Measurements from ENCODE around the gene SPRR2F. TPM values are rescaled to one million over a fixed set of nuclear protein-coding genes. Genes with fewer than 3 reads are reported as not detected.
A peak's percentile ranks its signal among the peaks of the same experiment; 100 is the strongest.
"Not testable (repeated sequence)": the region's sequence is repeated elsewhere in the genome, so short reads cannot be mapped to it uniquely, and the experiment has no call there.

SPRR2F gene
- total and polyA plus RNA-seq, 10 of the 15 experiments (the other 5 are each of a cell fraction or from before 2014, with no cell fraction given), result 0.18 to 0.27 TPM; not detected in 8

DNA sequence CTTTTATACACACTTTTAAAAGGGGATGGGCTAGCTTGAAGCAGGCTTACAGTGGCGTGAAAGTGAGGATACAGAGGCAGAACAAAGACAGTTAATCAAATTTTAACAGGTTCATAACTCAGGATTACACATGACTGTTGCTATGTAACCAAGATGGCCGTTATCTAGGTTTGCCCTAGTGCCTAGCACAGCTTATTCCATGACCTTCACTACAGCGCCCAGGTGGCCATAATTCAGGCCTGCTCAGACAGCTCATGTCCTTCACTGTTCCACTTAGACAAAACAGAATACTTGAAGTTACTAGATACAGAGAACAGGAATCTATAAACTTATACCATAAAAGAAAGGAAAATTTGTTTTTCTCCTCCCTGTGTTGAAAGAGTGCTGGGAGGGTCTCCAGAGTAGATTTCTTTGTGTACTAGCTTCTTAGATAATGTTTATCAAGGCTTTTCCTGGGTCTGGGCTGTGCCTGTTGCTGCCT lies 6.2 kb upstream of the SPRR2F start:
- no peak overlapping the region for H3K4me3 ChIP-seq
- in situ Hi-C loops (cut with MboI), result no loop called here
- ChIA-PET POLR2A (no interaction called here), RAD21 (ENCODE audit: unreplicated experiment) (interaction anchor here (1.0 kb wide), 1 partner anchor 12 kb away, joined by 3 read pairs; no protein-coding TSS in a partner anchor), SMC1A (ENCODE audit: uncharacterized antibody, unreplicated experiment) (interaction anchor here (1.0 to 1.4 kb wide), 4 partner anchors 25 to 75 kb away, joined by 3 to 4 read pairs (median 3); no protein-coding TSS in a partner anchor), CTCF (interaction anchor here (0.7 to 1.1 kb wide), 3 partner anchors 20 to 158 kb away, joined by 3 read pairs; no protein-coding TSS in a partner anchor)
- no peaks in the 10 kb centered on the region for H4K20me1 ChIP-seq (ENCODE audit: control insufficient read depth, insufficient read depth)
- DNase-seq (ENCODE audit: low read depth, low spot score), result no peak
- TF ChIP-seq CBX5 (IDR thresholded peaks at IDR 0.05; ENCODE audit: low read depth), result no peak
- TF ChIP-seq, protein P1, sequence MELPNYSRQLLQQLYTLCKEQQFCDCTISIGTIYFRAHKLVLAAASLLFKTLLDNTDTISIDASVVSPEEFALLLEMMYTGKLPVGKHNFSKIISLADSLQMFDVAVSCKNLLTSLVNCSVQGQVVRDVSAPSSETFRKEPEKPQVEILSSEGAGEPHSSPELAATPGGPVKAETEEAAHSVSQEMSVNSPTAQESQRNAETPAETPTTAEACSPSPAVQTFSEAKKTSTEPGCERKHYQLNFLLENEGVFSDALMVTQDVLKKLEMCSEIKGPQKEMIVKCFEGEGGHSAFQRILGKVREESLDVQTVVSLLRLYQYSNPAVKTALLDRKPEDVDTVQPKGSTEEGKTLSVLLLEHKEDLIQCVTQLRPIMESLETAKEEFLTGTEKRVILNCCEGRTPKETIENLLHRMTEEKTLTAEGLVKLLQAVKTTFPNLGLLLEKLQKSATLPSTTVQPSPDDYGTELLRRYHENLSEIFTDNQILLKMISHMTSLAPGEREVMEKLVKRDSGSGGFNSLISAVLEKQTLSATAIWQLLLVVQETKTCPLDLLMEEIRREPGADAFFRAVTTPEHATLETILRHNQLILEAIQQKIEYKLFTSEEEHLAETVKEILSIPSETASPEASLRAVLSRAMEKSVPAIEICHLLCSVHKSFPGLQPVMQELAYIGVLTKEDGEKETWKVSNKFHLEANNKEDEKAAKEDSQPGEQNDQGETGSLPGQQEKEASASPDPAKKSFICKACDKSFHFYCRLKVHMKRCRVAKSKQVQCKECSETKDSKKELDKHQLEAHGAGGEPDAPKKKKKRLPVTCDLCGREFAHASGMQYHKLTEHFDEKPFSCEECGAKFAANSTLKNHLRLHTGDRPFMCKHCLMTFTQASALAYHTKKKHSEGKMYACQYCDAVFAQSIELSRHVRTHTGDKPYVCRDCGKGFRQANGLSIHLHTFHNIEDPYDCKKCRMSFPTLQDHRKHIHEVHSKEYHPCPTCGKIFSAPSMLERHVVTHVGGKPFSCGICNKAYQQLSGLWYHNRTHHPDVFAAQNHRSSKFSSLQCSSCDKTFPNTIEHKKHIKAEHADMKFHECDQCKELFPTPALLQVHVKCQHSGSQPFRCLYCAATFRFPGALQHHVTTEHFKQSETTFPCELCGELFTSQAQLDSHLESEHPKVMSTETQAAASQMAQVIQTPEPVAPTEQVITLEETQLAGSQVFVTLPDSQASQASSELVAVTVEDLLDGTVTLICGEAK (IDR thresholded peaks at IDR 0.05; ENCODE audit: borderline replicate concordance), result no peak
- intact Hi-C loops (cut with micrococcal nuclease; ENCODE audit: unreplicated experiment), result no loop called here
- BruUV-seq (replicated peaks), result no TSS peak
- H3K27ac ChIP-seq (ENCODE audit: control insufficient read depth, insufficient read depth), result no peak overlapping the region
- no peaks in the 10 kb centered on the region for H3K79me2 ChIP-seq (ENCODE audit: control insufficient read depth, insufficient read depth, low read length)
- peak; percentile 64 for FAIRE-seq
- no peak overlapping the region for H2AFZ ChIP-seq (ENCODE audit: control insufficient read depth, low read depth, low read length)
- no peaks in the 10 kb centered on the region for H3K36me3 ChIP-seq (ENCODE audit: control insufficient read depth in 2 of 2, insufficient read depth in 2 of 2, low read length in 1 of 2)
- no peak for ATAC-seq
- no peaks in the 10 kb centered on the region; the same call in 2 of the 3 replicates for H3K9me3 ChIP-seq (replicated peaks; ENCODE audit: control insufficient read depth, insufficient read depth, low read length)
- WGBS (ENCODE audit: insufficient coverage, insufficient replicate concordance, low lambda C conversion rate, missing lambda C conversion rate), result 2% methylated on average over 3 of the region's 3 CpGs
- H3K4me2 ChIP-seq (ENCODE audit: control insufficient read depth, insufficient read depth), result no peak overlapping the region
- H3K9ac ChIP-seq (ENCODE audit: control insufficient read depth, insufficient read depth, low read length), result no peak overlapping the region
- no peaks in the 10 kb centered on the region for H3K4me1 ChIP-seq (ENCODE audit: control insufficient read depth, insufficient read depth, low read length)
- no peaks in the 10 kb centered on the region for H3K27me3 ChIP-seq (replicated peaks in 1 of 2; ENCODE audit: control insufficient read depth in 2 of 2, insufficient read depth in 2 of 2, low read length in 1 of 2)

- H3K79me2 ChIP-seq (ENCODE audit: control insufficient read depth, insufficient read depth, low read length); H3K9ac ChIP-seq (ENCODE audit: control insufficient read depth, insufficient read depth, low read length); H3K4me1 ChIP-seq (ENCODE audit: control insufficient read depth, insufficient read depth, low read length); BruUV-seq (replicated peaks); H3K27ac ChIP-seq (ENCODE audit: control insufficient read depth, insufficient read depth); intact Hi-C loops (cut with micrococcal nuclease; ENCODE audit: unreplicated experiment); H3K4me3 ChIP-seq; H3K4me2 ChIP-seq (ENCODE audit: control insufficient read depth, insufficient read depth); H2AFZ ChIP-seq (ENCODE audit: control insufficient read depth, low read depth, low read length); in situ Hi-C loops (cut with MboI); RAD21 ChIA-PET (ENCODE audit: unreplicated experiment); H3K27me3 ChIP-seq (replicated peaks in 1 of 2; ENCODE audit: control insufficient read depth in 2 of 2, insufficient read depth in 2 of 2, low read length in 1 of 2); H4K20me1 ChIP-seq (ENCODE audit: control insufficient read depth, insufficient read depth); DNase-seq (ENCODE audit: low read depth, low spot score); H3K9me3 ChIP-seq (replicated peaks; ENCODE audit: control insufficient read depth, insufficient read depth, low read length); CTCF ChIA-PET; ATAC-seq; FAIRE-seq; H3K36me3 ChIP-seq (ENCODE audit: control insufficient read depth in 2 of 2, insufficient read depth in 2 of 2, low read length in 1 of 2): not testable (repeated sequence)
- SMC1A ChIA-PET (ENCODE audit: uncharacterized antibody, unreplicated experiment), result interaction anchor here (1.2 kb wide), 1 partner anchor 23 kb away, joined by 3 read pairs; no protein-coding TSS in a partner anchor
- POLR2A ChIA-PET, result interaction anchor here (0.6 to 1.1 kb wide), 2 partner anchors 14 to 447 kb away, joined by 3 read pairs; no protein-coding TSS in a partner anchor
Observed at GRCh38 chr1:153115264-153115663, 1.9 kb upstream of the SPRR2F start.

GRCh38 chr1:153112454-153112853 lies 862 bp downstream of the SPRR2F start:
- SMC1A ChIA-PET (ENCODE audit: uncharacterized antibody, unreplicated experiment); H3K79me2 ChIP-seq (ENCODE audit: control insufficient read depth, insufficient read depth, low read length); H3K9me3 ChIP-seq (replicated peaks; ENCODE audit: control insufficient read depth, insufficient read depth, low read length); H3K4me2 ChIP-seq (ENCODE audit: control insufficient read depth, insufficient read depth); in situ Hi-C loops (cut with MboI); FAIRE-seq; ATAC-seq; H4K20me1 ChIP-seq (ENCODE audit: control insufficient read depth, insufficient read depth); intact Hi-C loops (cut with micrococcal nuclease; ENCODE audit: unreplicated experiment); H3K4me1 ChIP-seq (ENCODE audit: control insufficient read depth, insufficient read depth, low read length); H3K27me3 ChIP-seq (replicated peaks in 1 of 2; ENCODE audit: control insufficient read depth in 2 of 2, insufficient read depth in 2 of 2, low read length in 1 of 2); BruUV-seq (replicated peaks); RAD21 ChIA-PET (ENCODE audit: unreplicated experiment); CTCF ChIA-PET; H3K36me3 ChIP-seq (ENCODE audit: control insufficient read depth in 2 of 2, insufficient read depth in 2 of 2, low read length in 1 of 2); H3K4me3 ChIP-seq; H3K9ac ChIP-seq (ENCODE audit: control insufficient read depth, insufficient read depth, low read length); H2AFZ ChIP-seq (ENCODE audit: control insufficient read depth, low read depth, low read length); DNase-seq (ENCODE audit: low read depth, low spot score); H3K27ac ChIP-seq (ENCODE audit: control insufficient read depth, insufficient read depth); POLR2A ChIA-PET: not testable (repeated sequence)
- WGBS (ENCODE audit: insufficient coverage, insufficient replicate concordance, low lambda C conversion rate, missing lambda C conversion rate), result 39% methylated on average over 5 of the region's 5 CpGs

Measured in GM12878 (cell line).